T-helper 2 cell treated with Interferon-gamma antibody and Interleukin-4, amounts not matched to agents 100 ng/mL and 5 ng/mL, for 36 hours (primary cell): ENCODE data around the gene SLC24A5. TPM values are rescaled to one million over a fixed set of nuclear protein-coding genes. Genes with fewer than 3 reads are reported as not detected.

ENCODE experiments used
- intact Hi-C: fragments of 100-400 bp; cut with micrococcal nuclease; formaldehyde crosslinking; loops from one replicate; pipeline ENCODE4 v1.15.1; 2023
- total RNA-seq: library from RNA; stranded (reverse); gene quantifications from 2 replicates; pipeline ENCODE4 v1.2.3, GENCODE V29; 2022

The SLC24A5 gene
- total RNA-seq, 1 donor from 2014 or later = not detected

- intact Hi-C loops = no loop called here
Measured at GRCh38 chr15:48185529-48185928, 64.7 kb downstream of the SLC24A5 start.

DNA sequence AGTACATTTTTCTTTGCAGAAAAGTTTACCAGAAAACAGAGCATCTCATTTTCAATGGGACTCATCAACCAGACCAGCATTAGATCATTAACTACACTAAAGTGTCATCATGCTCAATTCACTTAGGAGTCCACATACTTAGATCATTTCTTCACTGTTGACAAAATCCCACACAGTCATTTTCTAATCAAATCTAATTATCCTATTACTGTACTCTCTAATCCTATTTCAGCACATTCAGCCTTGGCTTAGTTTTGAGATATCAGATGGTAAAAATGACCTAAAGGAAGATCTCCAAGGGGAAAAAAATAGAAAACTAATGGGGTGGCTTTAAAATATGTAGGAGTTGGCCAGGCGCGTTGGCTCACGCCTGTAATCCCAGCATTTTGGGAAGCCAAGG lies 65.5 kb downstream of the SLC24A5 start:
- intact Hi-C loops = no loop called here

DNA sequence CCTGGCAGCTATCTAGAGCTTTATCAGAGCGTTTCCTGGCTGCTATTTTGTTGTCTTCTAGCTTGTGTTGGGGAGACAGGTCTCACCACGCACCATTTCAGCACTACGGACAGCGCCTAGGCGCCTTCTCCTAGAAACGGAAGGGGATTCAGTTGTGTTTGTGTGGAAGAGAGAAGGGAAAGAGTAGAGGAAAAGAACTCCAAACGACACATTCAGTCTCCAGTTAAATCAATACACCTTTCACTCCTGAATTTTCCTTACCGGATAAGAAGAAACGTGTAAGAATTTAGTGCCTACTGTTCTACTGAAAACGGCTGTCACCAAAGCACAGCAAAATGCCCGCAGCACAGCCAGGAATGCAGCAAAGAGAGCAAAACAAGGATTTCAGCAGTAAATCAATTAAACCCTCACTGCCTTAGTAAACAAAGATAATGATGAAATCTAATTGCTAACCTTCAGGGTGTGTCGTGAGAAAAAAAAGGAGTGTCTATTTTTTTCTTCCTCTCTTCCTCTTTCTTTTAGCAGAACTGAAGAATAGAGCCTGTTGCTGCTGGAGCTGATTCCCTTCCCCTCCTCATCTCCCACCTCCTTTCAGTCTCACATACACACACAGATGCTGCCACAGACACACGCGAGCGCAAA lies 70.3 kb downstream of the SLC24A5 start:
- intact Hi-C loops = no loop called here

DNA sequence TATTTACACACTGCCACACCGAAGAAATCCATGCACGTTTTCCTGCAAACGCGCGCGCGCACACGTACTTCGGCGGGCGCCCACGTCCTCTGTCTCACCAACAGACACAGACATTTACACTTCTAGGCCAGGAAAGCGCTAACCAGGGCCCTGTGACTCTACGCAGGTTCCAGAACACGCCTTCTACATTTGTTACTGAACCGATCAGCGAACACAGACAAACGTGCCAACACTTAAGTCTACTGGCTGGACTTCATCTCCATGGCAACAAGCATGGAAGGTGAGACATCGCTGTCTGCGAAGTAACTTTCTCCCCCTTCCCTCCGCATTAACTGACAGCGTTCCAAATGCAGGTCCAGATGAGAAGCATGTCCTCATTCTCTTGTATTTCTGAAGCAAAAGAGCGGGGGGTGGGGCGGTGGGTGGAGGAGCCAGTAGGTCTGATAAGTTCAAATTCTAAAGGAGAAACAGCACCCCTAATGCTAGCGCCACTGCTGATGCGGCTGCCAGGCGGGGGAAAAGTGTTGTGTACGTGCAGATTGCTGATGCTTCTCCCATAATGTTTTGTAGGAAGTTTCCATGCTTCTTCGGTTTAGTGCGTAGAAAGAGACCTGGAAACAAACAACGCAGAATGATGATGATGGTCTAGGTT lies 70.9 kb downstream of the SLC24A5 start, which contains the start of gene CTXN2:
TSS of gene CTXN2 (plus strand) at position 92 of the 652 bp plus-strand sequence. CDS start 9,636 bp downstream, outside the sequence.
- intact Hi-C loops = no loop called here

Other genes starting within 250 kb of the SLC24A5 start
- gene MYEF2, start 57.3 kb downstream of the SLC24A5 start, total RNA-seq = 37.5 TPM in 2 replicates
- 0.05 TPM in 1 of 2 replicates, not detected in the other for gene CTXN2, start 70.7 kb downstream of the SLC24A5 start, total RNA-seq
- gene SLC12A1, start 85.3 kb downstream of the SLC24A5 start, total RNA-seq = not detected in 2 replicates
- gene DUT, start 210.4 kb downstream of the SLC24A5 start, total RNA-seq = 262 and 264 TPM in 2 replicates